Measurements from ENCODE around the gene TXNDC2. TPM values are rescaled to one million over a fixed set of nuclear protein-coding genes. Genes with fewer than 3 reads are reported as not detected.

The TXNDC2 gene
- total and polyA plus RNA-seq, 2 donors (not counting 1 experiment from before 2014, with no cell fraction given): 0.15 TPM; not detected in 1

DNA sequence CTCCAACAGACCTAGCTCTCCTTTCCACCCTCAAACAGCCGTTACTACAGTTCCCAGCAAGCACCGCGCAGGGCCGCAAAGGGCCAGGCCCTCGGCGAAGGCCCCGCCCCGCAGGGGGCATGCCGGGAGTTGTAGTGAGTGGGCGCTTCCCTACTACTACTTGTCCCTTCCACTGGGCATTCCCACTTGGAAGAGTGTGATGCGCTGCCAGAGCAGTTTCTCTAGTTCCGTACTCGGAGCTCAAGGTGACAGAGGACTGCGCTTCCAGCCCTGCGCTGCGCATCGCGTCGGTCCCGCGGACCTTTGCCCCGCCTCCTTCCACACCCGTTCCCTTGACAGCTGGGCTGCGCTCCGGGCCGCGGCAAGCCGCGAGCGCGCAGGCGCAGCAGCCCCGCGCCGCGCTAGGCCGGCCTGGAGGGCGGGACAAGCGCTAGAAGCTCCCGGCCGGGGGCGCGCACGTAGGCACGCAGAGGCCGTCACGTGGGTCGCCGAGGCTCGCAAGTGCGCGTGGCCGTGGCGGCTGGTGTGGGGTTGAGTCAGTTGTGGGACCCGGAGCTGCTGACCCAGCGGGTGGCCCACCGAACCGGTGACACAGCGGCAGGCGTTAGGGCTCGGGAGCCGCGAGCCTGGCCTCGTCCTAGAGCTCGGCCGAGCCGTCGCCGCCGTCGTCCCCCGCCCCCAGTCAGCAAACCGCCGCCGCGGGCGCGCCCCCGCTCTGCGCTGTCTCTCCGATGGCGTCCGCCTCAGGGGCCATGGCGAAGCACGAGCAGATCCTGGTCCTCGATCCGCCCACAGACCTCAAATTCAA lies 28.0 kb downstream of the TXNDC2 start, which contains the start of gene VAPA:
Gene VAPA, plus strand, starts transcription at position 491 of the 808 bp plus-strand sequence. Its CDS starts 241 bp downstream, at position 732.
- TF ChIP-seq EZH2 (IDR thresholded peaks at IDR 0.05; ENCODE audit: low read length, missing control alignments): no peak
- no peak for TF ChIP-seq CTCF (conservative IDR thresholded peaks at IDR 0.05 in 1 of 2, IDR thresholded peaks at IDR 0.05 in 1 of 2; ENCODE audit: low read depth in 1 of 2, low read length in 2 of 2)
- peak; percentile 94 to 95 for DNase-seq (ENCODE audit: low read depth in 2 of 2)
- H3K79me2 ChIP-seq (ENCODE audit: control insufficient read depth, insufficient read depth, low read length): peaks cover 47% of the 10 kb centered on the region
- peaks cover 7% of the 10 kb centered on the region for H3K4me1 ChIP-seq (ENCODE audit: control insufficient read depth, extremely low read depth, insufficient read depth, low read length)
- H3K36me3 ChIP-seq (ENCODE audit: control insufficient read depth, insufficient read depth, low read length): no peaks in the 10 kb centered on the region
- peaks cover 3% of the 10 kb centered on the region for H3K27me3 ChIP-seq (ENCODE audit: control insufficient read depth, insufficient read depth, low read length)
- peak within 1 kb of the TSS; percentile 98 for H3K9ac ChIP-seq (ENCODE audit: insufficient read depth, low read length)
- H4K20me1 ChIP-seq (ENCODE audit: control insufficient read depth, extremely low read depth, insufficient read depth, low read length): peaks cover 17% of the 10 kb centered on the region
- peak within 1 kb of the TSS; percentile 97 for H2AFZ ChIP-seq (ENCODE audit: low read length)
- peak within 1 kb of the TSS; percentile 77 to 98 (median 86) for H3K4me3 ChIP-seq (replicated peaks in 1 of 4; ENCODE audit: control extremely low read depth in 1 of 4, insufficient read depth in 1 of 4, low read depth in 3 of 4, low read length in 4 of 4)
- no peaks in the 10 kb centered on the region for H3K9me3 ChIP-seq (ENCODE audit: control insufficient read depth, insufficient read depth, low read depth, low read length)
- H3K27ac ChIP-seq (ENCODE audit: insufficient read depth, low read length): peak within 1 kb of the TSS; percentile 98
- H3K4me2 ChIP-seq (ENCODE audit: extremely low read depth, insufficient read depth, low read length): peak within 1 kb of the TSS; percentile 89

DNA sequence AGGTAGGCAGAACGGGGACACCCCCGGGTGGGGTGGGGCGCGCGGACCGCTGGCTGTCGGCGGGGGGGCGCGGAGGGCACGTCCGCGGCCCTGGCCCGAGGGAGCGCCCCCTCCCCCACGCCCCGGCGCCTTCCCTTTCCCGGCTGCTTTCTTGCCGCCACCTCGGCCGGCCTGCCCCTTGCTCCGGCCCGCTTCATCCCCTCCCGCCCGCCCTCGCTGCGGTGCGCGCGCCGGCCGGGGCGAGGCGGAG lies 28.5 kb downstream of the TXNDC2 start:
- Histone ChIP-seq H2AFZ (ENCODE audit: low read length) (peak overlapping the region; percentile 45), H4K20me1 (ENCODE audit: control insufficient read depth, extremely low read depth, insufficient read depth, low read length) (peaks cover 19% of the 10 kb centered on the region), H3K27ac (ENCODE audit: insufficient read depth, low read length) (peak overlapping the region; percentile 98), H3K36me3 (ENCODE audit: control insufficient read depth, insufficient read depth, low read length) (no peaks in the 10 kb centered on the region), H3K4me2 (ENCODE audit: extremely low read depth, insufficient read depth, low read length) (no peak overlapping the region), H3K4me1 (ENCODE audit: control insufficient read depth, extremely low read depth, insufficient read depth, low read length) (peaks cover 10% of the 10 kb centered on the region), H3K9me3 (ENCODE audit: control insufficient read depth, insufficient read depth, low read depth, low read length) (no peaks in the 10 kb centered on the region), H3K27me3 (ENCODE audit: control insufficient read depth, insufficient read depth, low read length) (no peaks in the 10 kb centered on the region), H3K9ac (ENCODE audit: insufficient read depth, low read length) (peak overlapping the region; percentile 98), H3K79me2 (ENCODE audit: control insufficient read depth, insufficient read depth, low read length) (peaks cover 53% of the 10 kb centered on the region), H3K4me3 (replicated peaks in 1 of 4; ENCODE audit: control extremely low read depth in 1 of 4, insufficient read depth in 1 of 4, low read depth in 3 of 4, low read length in 4 of 4) (peak overlapping the region; percentile 35 to 80 (median 72))
- DNase-seq (ENCODE audit: low read depth in 2 of 2): no peak
- no peak for TF ChIP-seq CTCF (conservative IDR thresholded peaks at IDR 0.05 in 1 of 2, IDR thresholded peaks at IDR 0.05 in 1 of 2; ENCODE audit: low read depth in 1 of 2, low read length in 2 of 2)
- no peak for TF ChIP-seq EZH2 (IDR thresholded peaks at IDR 0.05; ENCODE audit: low read length, missing control alignments)

DNA sequence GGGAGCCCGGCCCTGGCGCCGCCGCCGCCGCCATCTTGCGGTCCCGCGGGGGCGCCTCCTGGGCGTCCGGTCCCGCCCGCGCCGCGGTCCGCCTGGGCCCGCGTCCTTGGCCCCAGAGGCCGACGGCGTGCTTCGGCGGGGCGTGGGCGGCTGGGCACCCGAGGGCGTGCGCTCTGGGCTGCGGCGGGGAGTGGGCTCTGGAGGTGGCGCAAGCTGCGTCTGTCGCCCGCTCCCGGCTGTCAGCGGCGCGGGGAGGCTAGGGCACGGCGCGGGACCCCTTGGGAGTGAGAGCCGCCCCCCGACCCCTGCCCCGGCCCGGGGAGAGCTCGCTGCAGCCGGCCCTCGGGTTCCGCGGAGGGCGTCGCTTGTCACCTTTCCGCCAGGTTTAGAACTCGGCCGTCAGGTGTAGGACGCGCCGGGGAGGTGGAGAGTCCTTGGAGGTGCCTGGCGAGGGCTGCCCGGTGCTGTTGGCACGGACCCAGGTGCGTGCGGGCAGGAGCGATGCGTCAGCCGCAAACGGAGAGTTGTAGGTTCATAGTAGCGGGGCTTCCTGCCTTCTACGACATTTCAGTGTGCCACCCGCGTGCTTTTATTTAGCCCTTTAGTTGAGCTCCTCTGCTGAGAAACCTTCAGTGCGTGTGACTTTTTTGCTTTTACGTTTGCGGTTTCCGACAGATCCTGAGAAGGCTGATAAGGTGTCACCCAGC lies 29.0 kb downstream of the TXNDC2 start:
- peak; percentile 61 to 78 for DNase-seq (ENCODE audit: low read depth in 2 of 2)
- peak overlapping the region; percentile 89 for H3K4me2 ChIP-seq (ENCODE audit: extremely low read depth, insufficient read depth, low read length)
- peak overlapping the region; percentile 95 for H3K27ac ChIP-seq (ENCODE audit: insufficient read depth, low read length)
- H3K79me2 ChIP-seq (ENCODE audit: control insufficient read depth, insufficient read depth, low read length): peaks cover 57% of the 10 kb centered on the region
- H3K36me3 ChIP-seq (ENCODE audit: control insufficient read depth, insufficient read depth, low read length): no peaks in the 10 kb centered on the region
- H3K27me3 ChIP-seq (ENCODE audit: control insufficient read depth, insufficient read depth, low read length): no peaks in the 10 kb centered on the region
- no peak overlapping the region for H2AFZ ChIP-seq (ENCODE audit: low read length)
- H3K9ac ChIP-seq (ENCODE audit: insufficient read depth, low read length): peak overlapping the region; percentile 98
- peaks cover 23% of the 10 kb centered on the region for H4K20me1 ChIP-seq (ENCODE audit: control insufficient read depth, extremely low read depth, insufficient read depth, low read length)
- TF ChIP-seq CTCF (conservative IDR thresholded peaks at IDR 0.05 in 1 of 2, IDR thresholded peaks at IDR 0.05 in 1 of 2; ENCODE audit: low read depth in 1 of 2, low read length in 2 of 2): no peak
- TF ChIP-seq EZH2 (IDR thresholded peaks at IDR 0.05; ENCODE audit: low read length, missing control alignments): no peak
- H3K4me3 ChIP-seq (replicated peaks in 1 of 4; ENCODE audit: control extremely low read depth in 1 of 4, insufficient read depth in 1 of 4, low read depth in 3 of 4, low read length in 4 of 4): peak overlapping the region; percentile 65 to 98 (median 84)
- H3K9me3 ChIP-seq (ENCODE audit: control insufficient read depth, insufficient read depth, low read depth, low read length): no peaks in the 10 kb centered on the region
- peaks cover 10% of the 10 kb centered on the region for H3K4me1 ChIP-seq (ENCODE audit: control insufficient read depth, extremely low read depth, insufficient read depth, low read length)
